ENCODE data around the gene RASAL2.

GRCh38 chr1:178389441-178389840 is 295.5 kb downstream of the RASAL2 start:
- TF ChIP-seq POLR2AphosphoS5 (IDR thresholded peaks at IDR 0.05; ENCODE audit: low read depth, low read length) = no peak
- TF ChIP-seq POLR2A (IDR thresholded peaks at IDR 0.05; ENCODE audit: low read depth, low read length) = no peak
- no peak for TF ChIP-seq TAF1 (IDR thresholded peaks at IDR 0.05; ENCODE audit: low read depth, low read length)

Data from GM12891 (cell line).